HEK293T (cell line): Measurements from ENCODE around the gene BMP5.

ENCODE experiments used
- CTCF ChIA-PET: fragments of 350-600 bp; formaldehyde crosslinking; extraction: SDS; loops from one replicate; lab custom pipeline; 2021; ENCODE audit warnings: antibody characterized with exemption, inconsistent platforms; lab: Yijun Ruan, JAX
- POLR2A ChIA-PET: fragments of 350-600 bp; formaldehyde crosslinking; extraction: SDS; loops from one replicate; lab custom pipeline; 2020; ENCODE audit warnings: antibody characterized with exemption, inconsistent platforms; lab: Yijun Ruan, JAX
- DNase-seq: peaks from one replicate; pipeline ENCODE4 v3.0.0; 2012; ENCODE audit warnings: mixed read lengths; ENCODE audit errors: extremely low spot score
- ARNT ChIP-seq: fragments of 450-650 bp; IDR thresholded peaks from 2 replicates; pipeline ENCODE4 v1.6.1; 2017; ENCODE audit warnings: mild to moderate bottlenecking
- BHLHE40 ChIP-seq: fragments of 450-650 bp; IDR thresholded peaks from 2 replicates; pipeline ENCODE4 v1.6.1; 2016; ENCODE audit warnings: mild to moderate bottlenecking, moderate library complexity, borderline replicate concordance
- CTBP1 ChIP-seq: fragments of 450-650 bp; IDR thresholded peaks from 2 replicates; pipeline ENCODE4 v1.6.1; 2016; ENCODE audit warnings: borderline replicate concordance
- ELF4 ChIP-seq: fragments of 450-650 bp; IDR thresholded peaks from 2 replicates; pipeline ENCODE4 v1.6.1; 2017; ENCODE audit warnings: antibody characterized with exemption
- FOXA1 ChIP-seq: fragments of 450-650 bp; IDR thresholded peaks from 2 replicates; pipeline ENCODE4 v1.6.1; 2016; ENCODE audit warnings: mild to moderate bottlenecking
- FOXK2 ChIP-seq: fragments of 450-650 bp; IDR thresholded peaks from 2 replicates; pipeline ENCODE4 v1.6.1; 2016; ENCODE audit warnings: mild to moderate bottlenecking
- FOXM1 ChIP-seq: fragments of 450-650 bp; IDR thresholded peaks from 2 replicates; pipeline ENCODE4 v1.6.1; 2017; ENCODE audit warnings: mild to moderate bottlenecking, borderline replicate concordance
- HDGF ChIP-seq: fragments of 450-650 bp; IDR thresholded peaks from 2 replicates; pipeline ENCODE4 v1.6.1; 2017; ENCODE audit warnings: antibody characterized with exemption, borderline replicate concordance
- L3MBTL2 ChIP-seq: fragments of 450-650 bp; conservative IDR thresholded peaks from 2 replicates; pipeline ENCODE4 v1.6.1; 2016; ENCODE audit warnings: mild to moderate bottlenecking
- LEF1 ChIP-seq: fragments of 450-650 bp; IDR thresholded peaks from 2 replicates; pipeline ENCODE4 v1.6.1; 2017; ENCODE audit warnings: mild to moderate bottlenecking, borderline replicate concordance
- NFRKB ChIP-seq: fragments of 450-650 bp; IDR thresholded peaks from 2 replicates; pipeline ENCODE4 v1.6.1; 2016; ENCODE audit warnings: mild to moderate bottlenecking, moderate library complexity
- PKNOX1 ChIP-seq: fragments of 450-650 bp; IDR thresholded peaks from 2 replicates; pipeline ENCODE4 v1.6.1; 2016
- SP1 ChIP-seq: fragments of 450-650 bp; IDR thresholded peaks from 2 replicates; pipeline ENCODE4 v1.6.1; 2017
- SUZ12 ChIP-seq: fragments of 450-650 bp; IDR thresholded peaks from 2 replicates; pipeline ENCODE4 v1.6.1; 2016; ENCODE audit warnings: mild to moderate bottlenecking
- TARDBP ChIP-seq: fragments of 450-650 bp; IDR thresholded peaks from 2 replicates; pipeline ENCODE4 v1.6.1; 2016
- ZNF384 ChIP-seq: fragments of 450-650 bp; IDR thresholded peaks from 2 replicates; pipeline ENCODE4 v1.6.1; 2016

Gene BMP5

GRCh38 chr6:55902796-55903195 is 27.4 kb upstream of the BMP5 start:
- POLR2A ChIA-PET, result no interaction called here
- CTCF ChIA-PET, result no interaction called here

GRCh38 chr6:55901765-55902270 is 26.4 kb upstream of the BMP5 start:
- TF ChIP-seq L3MBTL2 (no peak), ELF4 (no peak), FOXM1 (no peak), BHLHE40 (no peak), FOXA1 (no peak), SUZ12 (no peak), CTBP1 (no peak), FOXK2 (no peak), SP1 (no peak), NFRKB (no peak)
- CTCF ChIA-PET, result no interaction called here
- POLR2A ChIA-PET, result no interaction called here

More at GRCh38 chr6:55902796-55903195, 27.4 kb upstream of the BMP5 start:
- TF ChIP-seq ARNT (no peak), PKNOX1 (no peak), SUZ12 (no peak), FOXA1 (no peak), ZNF384 (no peak), TARDBP (no peak), L3MBTL2 (no peak), SP1 (no peak), ELF4 (no peak), FOXK2 (no peak), HDGF (no peak), NFRKB (no peak), CTBP1 (no peak), LEF1 (no peak), FOXM1 (no peak), BHLHE40 (no peak)
- no peak for DNase-seq

GRCh38 chr6:55898342-55898741 is 23.0 kb upstream of the BMP5 start:
- POLR2A ChIA-PET, result no interaction called here
- CTCF ChIA-PET, result no interaction called here
- DNase-seq, result no peak
- no peak for TF ChIP-seq LEF1
- no peak for TF ChIP-seq NFRKB
- no peak for TF ChIP-seq FOXK2
- TF ChIP-seq BHLHE40, result no peak
- no peak for TF ChIP-seq SUZ12

More at GRCh38 chr6:55901765-55902270, 26.4 kb upstream of the BMP5 start:
- no peak for DNase-seq

- ChIA-PET CTCF (no interaction called here), POLR2A (no interaction called here)
- no peak for DNase-seq
- TF ChIP-seq ZNF384 (no peak), ELF4 (no peak), SP1 (no peak), LEF1 (no peak), SUZ12 (no peak)
These were observed 22.0 kb upstream of the BMP5 start for GRCh38 chr6:55897346-55897745.

- ChIA-PET POLR2A (no interaction called here), CTCF (no interaction called here)
- no peak for TF ChIP-seq ZNF384
- no peak for TF ChIP-seq FOXA1
- no peak for TF ChIP-seq LEF1
- no peak for TF ChIP-seq L3MBTL2
- no peak for TF ChIP-seq HDGF
- no peak for TF ChIP-seq FOXK2
- TF ChIP-seq SUZ12, result no peak
- no peak for TF ChIP-seq BHLHE40
- TF ChIP-seq CTBP1, result no peak
- TF ChIP-seq FOXM1, result no peak
These were observed 20.8 kb upstream of the BMP5 start for GRCh38 chr6:55895972-55896730.

DNA sequence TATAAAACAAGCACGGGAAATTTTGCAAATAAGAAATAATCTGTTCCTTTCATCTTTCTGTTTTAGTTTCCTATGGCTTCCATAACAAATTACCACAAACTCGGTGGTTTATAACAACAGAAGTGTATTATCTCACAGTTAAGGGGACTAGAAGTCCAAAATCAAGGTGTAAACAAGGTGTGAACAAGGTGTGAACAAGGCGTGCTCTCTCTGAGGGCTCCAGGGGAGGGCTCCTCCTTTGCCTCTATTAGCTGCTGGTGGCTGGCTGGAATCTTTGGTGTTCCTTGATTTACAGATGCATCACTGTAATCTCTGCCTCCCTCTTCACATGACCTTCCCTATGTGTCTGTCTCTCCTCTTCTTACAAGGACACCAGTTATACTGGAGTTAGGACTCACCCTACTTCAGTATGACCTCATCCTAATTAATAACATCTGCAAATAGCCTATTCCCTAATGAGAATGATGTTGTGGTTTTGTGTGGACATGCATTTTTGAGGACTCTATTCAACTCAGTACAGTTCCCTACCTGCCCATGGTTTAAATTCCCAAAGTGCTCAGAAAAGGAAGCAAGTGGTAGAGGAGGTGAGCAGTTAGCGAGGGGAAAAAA is 17.5 kb upstream of the BMP5 start:
- POLR2A ChIA-PET, result no interaction called here
- CTCF ChIA-PET, result no interaction called here
- TF ChIP-seq CTBP1 (no peak), LEF1 (no peak), SUZ12 (no peak), TARDBP (no peak)
- DNase-seq, result no peak

More at GRCh38 chr6:55895972-55896730, 20.8 kb upstream of the BMP5 start:
- no peak for DNase-seq

DNA sequence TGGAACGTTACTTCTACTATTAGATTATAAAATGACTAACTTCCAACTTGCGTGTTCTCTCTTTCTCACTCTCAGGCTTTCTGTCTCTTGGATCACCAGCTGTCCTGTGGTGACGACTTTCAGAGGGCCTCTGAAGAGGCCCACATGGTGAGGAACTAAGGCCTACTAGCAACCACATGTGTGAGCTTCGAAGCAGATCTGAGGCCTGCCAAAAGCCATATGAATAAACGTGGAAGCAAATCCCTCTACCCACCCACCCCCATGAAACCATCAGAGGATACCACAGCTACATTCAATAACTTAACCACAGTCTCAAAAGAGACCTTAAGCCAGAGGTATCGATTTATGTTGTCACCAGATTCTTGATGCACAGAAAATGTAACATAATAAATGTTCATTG is 13.5 kb upstream of the BMP5 start:
- CTCF ChIA-PET, result interaction anchor here (0.9 kb wide), 1 partner anchor 444 kb away, joined by 3 read pairs; no protein-coding TSS in a partner anchor

More for the DNA sequence above, 13.5 kb upstream of the BMP5 start:
- TF ChIP-seq FOXA1, result no peak
- no peak for TF ChIP-seq L3MBTL2
- no peak for TF ChIP-seq FOXK2
- TF ChIP-seq ARNT, result no peak
- no peak for TF ChIP-seq SUZ12
- TF ChIP-seq ELF4, result no peak
- TF ChIP-seq NFRKB, result no peak
- no peak for TF ChIP-seq HDGF
- TF ChIP-seq BHLHE40, result no peak
- TF ChIP-seq LEF1, result no peak
- no peak for TF ChIP-seq PKNOX1
- no peak for TF ChIP-seq ZNF384
- TF ChIP-seq SP1, result no peak
- TF ChIP-seq CTBP1, result no peak
- no peak for DNase-seq
- POLR2A ChIA-PET, result no interaction called here
